Thyroid gland (tissue), 4 donors: ENCODE measurements around the gene RRP15. TPM values are rescaled to one million over a fixed set of nuclear protein-coding genes. Genes with fewer than 3 reads are reported as not detected.

Experiments used
- DNase-seq, 2 donors: peaks; one replicate each; pipeline ENCODE4 v3.0.0-alpha.2; 2019
- H3K27ac ChIP-seq, 3 donors: fragments of 200-600 bp; sonication (generic); 1 replicate in 2 of 3; 2 replicates in 1 of 3; pipeline ENCODE4 v1.5.1; 2016 to 2019; ENCODE audit warnings: mild to moderate bottlenecking in 1 of 3, moderate library complexity in 1 of 3
- H3K27me3 ChIP-seq: fragments of 200-600 bp; sonication (generic); one replicate; pipeline ENCODE4 v1.5.1; 2019
- H3K36me3 ChIP-seq, 2 donors: fragments of 200-600 bp; sonication (generic); one replicate each; pipeline ENCODE4 v1.5.1; 2016 to 2019
- H3K4me1 ChIP-seq, 2 donors: fragments of 200-600 bp; sonication (generic); one replicate each; pipeline ENCODE4 v1.5.1; 2017 to 2019
- H3K4me3 ChIP-seq, 3 donors: fragments of 200-600 bp; sonication (generic); replicated peaks in 1 of 3; 1 replicate in 2 of 3; 2 replicates in 1 of 3; pipeline ENCODE4 v1.5.1; 2016; ENCODE audit warnings: mild to moderate bottlenecking in 1 of 3
- H3K9me3 ChIP-seq: fragments of 200-600 bp; sonication (generic); one replicate; pipeline ENCODE4 v1.5.1; 2017
- POLR2A ChIP-seq, 2 donors: fragments of 450-650 bp; IDR thresholded peaks; one replicate each; pipeline ENCODE4 v1.6.1; 2017; ENCODE audit warnings: antibody characterized with exemption in 2 of 2, mild to moderate bottlenecking in 2 of 2, moderate library complexity in 1 of 2
- WGBS, 2 donors: methylation state at CpG; one replicate each; pipeline ENCODE4 v1.1.5; 2017; 5-methylcytosine and 5-hydroxymethylcytosine counted together
- intact Hi-C: fragments of 100-400 bp; cut with DNase I; formaldehyde crosslinking; loops from one replicate; pipeline ENCODE4 v1.15.1; 2023
- total RNA-seq, 4 donors: library from RNA; depleted of rRNA; stranded (reverse); fragments of >200 nt; gene quantifications; one replicate each; pipeline ENCODE4 v1.2.3, GENCODE V29; 2016
- TF ChIP-seq, protein P1 (sequence below), 6 experiments: fragments of 200-600 bp in 3 of 6; fragments of 450-650 bp in 3 of 6; sonication (generic) in 3 of 6; IDR thresholded peaks; one replicate each; pipeline ENCODE4 v1.5.1; 2016 to 2019; ENCODE audit warnings: antibody characterized with exemption in 6 of 6, mild to moderate bottlenecking in 2 of 6, inconsistent platforms in 1 of 6, moderate library complexity in 1 of 6

Gene RRP15
- total RNA-seq, 4 donors from 2014 or later: 6.0 to 25.0 (median 9.2) TPM

DNA sequence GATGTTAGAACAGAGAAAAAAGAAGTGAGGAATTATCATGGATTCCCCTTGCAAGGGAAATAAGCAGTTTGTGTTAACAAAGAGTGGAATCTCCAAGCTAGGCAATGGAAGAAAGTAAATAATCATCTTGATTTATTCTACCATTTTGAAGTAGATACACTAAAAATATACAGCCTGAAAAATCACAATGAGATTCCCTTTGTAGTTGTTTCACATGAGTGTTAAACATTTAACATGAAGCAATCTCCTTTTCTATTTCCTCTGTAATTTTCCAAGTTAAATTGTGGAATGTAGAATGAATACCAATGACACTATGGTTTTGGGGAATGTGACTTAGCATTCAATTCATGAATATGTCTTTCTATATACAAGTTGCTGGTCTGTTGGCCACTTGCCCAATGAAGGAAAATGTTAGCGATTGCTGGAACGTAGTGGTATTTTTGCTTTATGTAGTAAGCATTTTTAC is 65.7 kb downstream of the RRP15 start:
- 11 to 25% methylated on average over 2 of the region's 2 CpGs for WGBS, 2 donors
- Histone ChIP-seq H3K27ac (peak overlapping the region; percentile 36 to 75 (median 55)), H3K36me3 (no peaks in the 10 kb centered on the region), H3K27me3 (no peaks in the 10 kb centered on the region), H3K4me1 (peaks cover 5 to 8% of the 10 kb centered on the region in 2 donors), H3K9me3 (no peaks in the 10 kb centered on the region), H3K4me3 (peak overlapping the region in 1 of 3 donors; percentile 3)
- intact Hi-C loops: no loop called here
- no peak for TF ChIP-seq POLR2A (IDR thresholded peaks at IDR 0.05)
- TF ChIP-seq, protein P1, sequence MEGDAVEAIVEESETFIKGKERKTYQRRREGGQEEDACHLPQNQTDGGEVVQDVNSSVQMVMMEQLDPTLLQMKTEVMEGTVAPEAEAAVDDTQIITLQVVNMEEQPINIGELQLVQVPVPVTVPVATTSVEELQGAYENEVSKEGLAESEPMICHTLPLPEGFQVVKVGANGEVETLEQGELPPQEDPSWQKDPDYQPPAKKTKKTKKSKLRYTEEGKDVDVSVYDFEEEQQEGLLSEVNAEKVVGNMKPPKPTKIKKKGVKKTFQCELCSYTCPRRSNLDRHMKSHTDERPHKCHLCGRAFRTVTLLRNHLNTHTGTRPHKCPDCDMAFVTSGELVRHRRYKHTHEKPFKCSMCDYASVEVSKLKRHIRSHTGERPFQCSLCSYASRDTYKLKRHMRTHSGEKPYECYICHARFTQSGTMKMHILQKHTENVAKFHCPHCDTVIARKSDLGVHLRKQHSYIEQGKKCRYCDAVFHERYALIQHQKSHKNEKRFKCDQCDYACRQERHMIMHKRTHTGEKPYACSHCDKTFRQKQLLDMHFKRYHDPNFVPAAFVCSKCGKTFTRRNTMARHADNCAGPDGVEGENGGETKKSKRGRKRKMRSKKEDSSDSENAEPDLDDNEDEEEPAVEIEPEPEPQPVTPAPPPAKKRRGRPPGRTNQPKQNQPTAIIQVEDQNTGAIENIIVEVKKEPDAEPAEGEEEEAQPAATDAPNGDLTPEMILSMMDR (IDR thresholded peaks at IDR 0.05): no peak
- DNase-seq: no peak

DNA sequence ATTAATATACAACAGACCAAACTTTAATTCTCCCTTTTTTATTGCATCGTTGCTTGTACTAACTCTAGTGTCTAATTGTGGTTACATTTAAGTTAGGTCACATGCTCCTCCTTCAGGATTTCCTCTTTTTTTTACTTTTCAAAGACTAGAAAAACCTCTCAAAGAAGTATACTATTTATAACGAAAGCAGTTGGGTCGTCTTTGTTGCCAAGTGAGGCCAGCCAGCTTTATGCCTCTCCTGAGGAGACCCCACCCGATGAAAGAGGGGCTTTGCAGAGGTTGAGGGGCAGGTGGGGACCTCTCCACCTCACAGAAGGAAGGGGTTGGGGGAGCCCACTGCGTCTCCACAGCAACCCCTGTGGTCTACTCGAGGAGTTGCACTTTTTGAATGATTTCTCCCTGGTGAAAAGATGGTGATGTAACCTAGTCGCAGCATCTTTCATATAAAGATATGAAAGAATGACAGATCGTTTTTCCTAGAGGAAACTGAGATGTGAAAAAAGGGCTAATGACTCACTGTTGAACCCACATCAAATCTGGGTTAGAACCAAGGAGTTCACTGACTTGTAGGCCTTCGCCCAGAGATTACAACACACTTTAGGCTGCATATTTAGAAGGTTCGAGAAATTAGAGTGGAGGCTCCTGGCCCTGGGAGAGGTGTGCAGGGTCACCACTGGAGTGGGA is 66.4 kb downstream of the RRP15 start:
- intact Hi-C loops: no loop called here
- H3K27me3 ChIP-seq: no peaks in the 10 kb centered on the region
- H3K4me1 ChIP-seq: peaks cover 5 to 8% of the 10 kb centered on the region in 2 donors

DNA sequence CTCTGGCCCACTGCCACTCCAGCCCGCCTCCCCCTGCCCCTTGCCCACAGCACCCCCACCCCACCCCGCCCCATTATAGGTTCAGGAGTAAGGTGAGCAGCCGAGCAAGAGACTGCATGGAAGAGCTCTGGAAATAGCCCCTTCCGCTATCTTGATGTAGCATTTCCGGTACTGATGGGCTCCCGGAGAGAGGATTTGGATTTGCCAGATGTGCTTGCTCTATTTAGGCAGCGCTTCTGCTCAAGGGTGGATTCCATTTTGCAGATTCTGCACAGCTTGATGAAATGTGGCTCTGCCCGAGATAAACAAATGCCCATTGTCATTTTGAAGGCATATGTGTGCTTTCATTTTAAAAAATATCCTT is 67.0 kb downstream of the RRP15 start:
- WGBS, 2 donors: 88 to 89% methylated on average over 8 of the region's 8 CpGs
- intact Hi-C loops: no loop called here
- no peaks in the 10 kb centered on the region for H3K36me3 ChIP-seq
- TF ChIP-seq POLR2A (IDR thresholded peaks at IDR 0.05): no peak
- TF ChIP-seq, protein P1 (IDR thresholded peaks at IDR 0.05): no peak
- no peak overlapping the region for H3K4me3 ChIP-seq
- H3K9me3 ChIP-seq: no peaks in the 10 kb centered on the region
- no peak overlapping the region for H3K27ac ChIP-seq
- no peaks in the 10 kb centered on the region for H3K27me3 ChIP-seq
- peaks cover 5 to 8% of the 10 kb centered on the region in 2 donors for H3K4me1 ChIP-seq
- no peak for DNase-seq

More for the DNA sequence above, 66.4 kb downstream of the RRP15 start:
- H3K9me3 ChIP-seq: no peaks in the 10 kb centered on the region
- 28 to 33% methylated on average over 10 of the region's 10 CpGs for WGBS, 2 donors
- peak overlapping the region; percentile 36 to 75 (median 55) for H3K27ac ChIP-seq
- no peaks in the 10 kb centered on the region for H3K36me3 ChIP-seq
- TF ChIP-seq, protein P1 (IDR thresholded peaks at IDR 0.05): peak in 5 of 6 experiments; percentile 22 to 62 (median 39)
- no peak for TF ChIP-seq POLR2A (IDR thresholded peaks at IDR 0.05)
- DNase-seq: peak; percentile 18 to 38
- peak overlapping the region in 1 of 3 donors; percentile 3 for H3K4me3 ChIP-seq

DNA sequence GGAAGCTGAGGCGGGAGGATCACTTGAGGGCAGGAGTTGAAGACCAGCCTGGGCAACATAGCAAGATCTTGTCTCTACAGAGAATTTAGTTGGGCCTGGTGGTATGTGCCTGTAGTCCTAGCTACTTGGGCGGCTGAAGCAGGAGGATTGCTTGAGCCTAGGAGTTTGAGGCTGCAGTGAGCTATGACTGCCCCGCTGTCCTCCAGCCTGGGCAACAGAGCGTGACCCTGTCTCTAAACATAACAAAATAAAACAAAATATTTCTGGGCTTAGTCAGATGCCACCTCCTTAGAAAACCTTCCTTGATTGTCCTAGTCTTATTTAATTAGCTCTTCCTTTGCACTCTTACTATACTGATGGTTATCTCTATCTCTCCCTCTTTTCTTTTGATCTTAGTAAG is 68.6 kb downstream of the RRP15 start:
- Histone ChIP-seq H3K9me3 (no peaks in the 10 kb centered on the region), H3K36me3 (no peaks in the 10 kb centered on the region), H3K27ac (no peak overlapping the region), H3K4me1 (peaks cover 0 to 5% of the 10 kb centered on the region in 2 donors), H3K4me3 (no peak overlapping the region), H3K27me3 (no peaks in the 10 kb centered on the region)
- TF ChIP-seq, protein P1 (IDR thresholded peaks at IDR 0.05): no peak
- no peak for TF ChIP-seq POLR2A (IDR thresholded peaks at IDR 0.05)
- intact Hi-C loops: no loop called here
- DNase-seq: peak; percentile 44 to 71
- 73 to 85% methylated on average over 4 of the region's 4 CpGs for WGBS, 2 donors

DNA sequence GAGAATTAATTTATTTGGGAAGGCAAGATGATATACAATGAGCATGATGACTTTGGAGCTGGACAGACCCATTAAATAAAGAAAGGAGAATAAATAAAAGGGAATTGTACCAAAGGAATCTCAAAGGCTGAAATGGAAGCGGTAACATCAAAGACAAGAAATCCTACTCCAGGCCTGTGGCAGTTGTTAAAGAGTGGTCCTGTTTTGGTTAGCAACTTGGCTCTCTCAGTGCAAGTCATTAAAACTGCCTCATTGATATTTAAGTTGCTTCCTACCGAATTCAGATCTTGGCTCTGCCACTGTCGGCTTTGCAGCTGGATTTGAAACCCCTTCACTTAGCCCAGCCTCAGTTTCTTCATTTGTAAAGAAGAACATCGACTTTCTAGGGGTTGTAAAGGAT is 70.2 kb downstream of the RRP15 start:
- H3K4me3 ChIP-seq: no peak overlapping the region
- no peaks in the 10 kb centered on the region for H3K9me3 ChIP-seq
- H3K4me1 ChIP-seq: peaks cover 0 to 5% of the 10 kb centered on the region in 2 donors
- WGBS, 2 donors: 52 to 53% methylated on average over 4 of the region's 4 CpGs
- no peaks in the 10 kb centered on the region for H3K27me3 ChIP-seq
- TF ChIP-seq, protein P1 (IDR thresholded peaks at IDR 0.05): no peak
- TF ChIP-seq POLR2A (IDR thresholded peaks at IDR 0.05): no peak
- no peaks in the 10 kb centered on the region for H3K36me3 ChIP-seq
- H3K27ac ChIP-seq: no peak overlapping the region
- intact Hi-C loops: no loop called here
- no peak for DNase-seq
